Nephron (organoid): Measurements from ENCODE around the gene FAM20C.

Experiments used
- H3K27ac Mint-ChIP-seq, 3 experiments: 2 replicates each; pipeline ENCODE4 v1.8.0; 2020; ENCODE audit warnings: mixed read lengths in 3 of 3, mild to moderate bottlenecking in 2 of 3, moderate library complexity in 1 of 3
- H3K27me3 Mint-ChIP-seq: 2 replicates; pipeline ENCODE4 v1.8.0; 2021; ENCODE audit warnings: low read depth, mild to moderate bottlenecking, moderate library complexity, mixed read lengths
- H3K36me3 Mint-ChIP-seq: 2 replicates; pipeline ENCODE4 v1.8.0; 2020; ENCODE audit warnings: low read depth, mixed read lengths
- H3K4me1 Mint-ChIP-seq: 2 replicates; pipeline ENCODE4 v1.8.0; 2020; ENCODE audit warnings: mixed read lengths
- H3K4me3 Mint-ChIP-seq, 3 experiments: 2 replicates each; pipeline ENCODE4 v1.8.0; 2020; ENCODE audit warnings: mild to moderate bottlenecking in 3 of 3, mixed read lengths in 3 of 3, moderate library complexity in 2 of 3
- H3K9me3 Mint-ChIP-seq: 2 replicates; pipeline ENCODE4 v1.8.0; 2020; ENCODE audit warnings: mixed read lengths
- TF ChIP-seq, protein P1 (sequence below), 3 experiments: fragments of 200-600 bp; sonication (generic); IDR thresholded peaks; one replicate each; pipeline ENCODE4 v1.5.0; 2021; ENCODE audit warnings: antibody characterized with exemption in 3 of 3; ENCODE audit not compliant: unreplicated experiment in 3 of 3

Gene FAM20C

DNA sequence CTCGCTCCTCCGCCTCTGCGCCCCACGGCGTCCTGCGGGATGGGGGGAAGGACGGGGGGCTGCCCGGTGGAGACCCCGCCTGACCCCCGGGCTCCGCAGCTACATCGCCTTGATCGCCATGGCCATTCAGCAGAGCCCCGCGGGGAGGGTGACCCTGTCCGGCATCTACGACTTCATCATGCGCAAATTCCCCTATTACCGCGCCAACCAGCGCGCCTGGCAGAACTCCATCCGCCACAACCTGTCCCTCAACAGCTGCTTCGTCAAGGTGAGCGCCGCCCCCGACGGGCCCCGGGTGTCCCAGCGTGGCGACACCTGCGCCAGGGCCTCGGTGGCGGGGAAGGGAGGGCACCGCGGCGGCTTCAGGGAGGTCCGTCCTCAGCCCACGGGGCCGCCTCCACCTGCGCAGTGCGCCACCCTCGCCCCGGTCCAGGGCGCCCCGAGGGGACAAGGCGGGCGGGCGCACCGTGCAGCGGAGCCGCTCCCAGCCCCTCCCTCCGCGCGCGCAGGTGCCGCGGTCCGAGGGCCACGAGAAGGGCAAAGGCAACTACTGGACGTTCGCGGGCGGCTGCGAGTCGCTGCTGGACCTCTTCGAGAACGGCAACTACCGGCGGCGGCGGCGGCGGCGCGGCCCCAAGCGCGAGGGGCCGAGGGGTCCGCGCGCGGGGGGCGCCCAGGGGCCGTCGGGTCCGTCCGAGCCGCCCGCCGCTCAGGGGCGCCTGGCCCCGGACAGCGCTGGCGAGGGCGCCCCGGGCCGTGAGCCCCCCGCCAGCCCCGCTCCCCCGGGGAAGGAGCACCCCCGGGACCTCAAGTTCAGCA, 98.4 kb downstream of the FAM20C start:
- Mint-ChIP-seq H3K4me1 (peaks cover 5% of the 10 kb centered on the region), H3K4me3 (no peak overlapping the region), H3K27me3 (peaks cover 75% of the 10 kb centered on the region), H3K36me3 (no peaks in the 10 kb centered on the region), H3K27ac (no peak overlapping the region), H3K9me3 (peaks cover 4% of the 10 kb centered on the region)
- TF ChIP-seq, protein P1, sequence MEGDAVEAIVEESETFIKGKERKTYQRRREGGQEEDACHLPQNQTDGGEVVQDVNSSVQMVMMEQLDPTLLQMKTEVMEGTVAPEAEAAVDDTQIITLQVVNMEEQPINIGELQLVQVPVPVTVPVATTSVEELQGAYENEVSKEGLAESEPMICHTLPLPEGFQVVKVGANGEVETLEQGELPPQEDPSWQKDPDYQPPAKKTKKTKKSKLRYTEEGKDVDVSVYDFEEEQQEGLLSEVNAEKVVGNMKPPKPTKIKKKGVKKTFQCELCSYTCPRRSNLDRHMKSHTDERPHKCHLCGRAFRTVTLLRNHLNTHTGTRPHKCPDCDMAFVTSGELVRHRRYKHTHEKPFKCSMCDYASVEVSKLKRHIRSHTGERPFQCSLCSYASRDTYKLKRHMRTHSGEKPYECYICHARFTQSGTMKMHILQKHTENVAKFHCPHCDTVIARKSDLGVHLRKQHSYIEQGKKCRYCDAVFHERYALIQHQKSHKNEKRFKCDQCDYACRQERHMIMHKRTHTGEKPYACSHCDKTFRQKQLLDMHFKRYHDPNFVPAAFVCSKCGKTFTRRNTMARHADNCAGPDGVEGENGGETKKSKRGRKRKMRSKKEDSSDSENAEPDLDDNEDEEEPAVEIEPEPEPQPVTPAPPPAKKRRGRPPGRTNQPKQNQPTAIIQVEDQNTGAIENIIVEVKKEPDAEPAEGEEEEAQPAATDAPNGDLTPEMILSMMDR (IDR thresholded peaks at IDR 0.05; ENCODE audit: unreplicated experiment in 3 of 3) = no peak

DNA sequence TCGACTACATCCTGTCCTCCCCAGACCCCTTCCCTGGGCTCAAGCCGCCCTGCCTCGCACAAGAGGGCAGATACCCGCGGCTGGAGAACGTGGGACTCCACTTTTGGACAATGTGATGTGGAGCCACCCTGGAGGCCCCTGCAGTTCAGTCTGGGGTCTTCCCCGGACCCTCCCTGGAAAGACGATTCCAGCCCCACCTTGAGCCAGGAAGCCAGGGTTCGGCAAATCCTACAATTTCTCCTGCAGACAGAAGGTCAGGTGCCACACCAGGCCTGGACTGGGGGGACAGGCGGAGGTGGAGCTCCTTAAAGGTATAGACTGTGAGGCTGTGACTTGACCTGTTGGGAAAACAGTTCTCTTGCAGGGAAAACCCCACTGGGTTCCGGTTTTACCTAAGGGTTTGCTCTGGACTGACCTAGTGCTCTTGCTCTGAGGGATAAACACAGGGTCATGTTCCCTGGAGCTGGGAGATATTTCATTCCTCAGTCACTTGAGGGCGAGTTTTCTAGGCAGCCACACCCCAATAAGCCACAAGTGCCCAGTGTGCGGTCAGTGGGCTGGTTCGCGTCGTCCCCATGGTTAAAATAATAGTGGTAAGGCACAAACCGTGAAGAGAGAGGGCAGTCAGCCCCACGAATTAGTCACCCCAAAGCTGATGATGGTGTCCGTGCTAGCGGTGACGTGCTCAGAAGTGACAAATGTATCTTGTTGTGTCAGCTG, 99.2 kb downstream of the FAM20C start:
- no peaks in the 10 kb centered on the region for H3K36me3 Mint-ChIP-seq
- TF ChIP-seq, protein P1 (IDR thresholded peaks at IDR 0.05; ENCODE audit: unreplicated experiment in 3 of 3) = no peak
- H3K9me3 Mint-ChIP-seq = peaks cover 4% of the 10 kb centered on the region
- no peak overlapping the region for H3K4me3 Mint-ChIP-seq
- peaks cover 5% of the 10 kb centered on the region for H3K4me1 Mint-ChIP-seq
- no peak overlapping the region for H3K27ac Mint-ChIP-seq
- peaks cover 69% of the 10 kb centered on the region for H3K27me3 Mint-ChIP-seq

DNA sequence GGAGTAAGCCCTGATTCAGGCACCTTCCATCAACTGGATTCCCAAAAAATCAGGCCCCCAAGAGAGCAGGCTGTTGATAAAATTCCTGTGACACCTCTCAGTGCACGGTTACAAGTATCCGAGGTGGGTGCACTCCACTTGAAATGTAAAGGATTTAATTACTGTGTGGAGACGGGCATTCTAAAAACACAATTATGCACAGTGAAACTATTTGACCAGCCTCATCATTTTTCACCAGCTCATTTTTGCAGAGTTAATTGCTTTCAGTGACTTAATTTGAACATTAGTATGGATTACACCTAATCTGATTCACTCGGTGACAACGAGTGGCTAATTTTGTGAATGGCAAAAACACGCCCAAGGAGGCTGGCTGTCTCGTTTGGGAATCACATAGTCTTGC, 99.9 kb downstream of the FAM20C start:
- Mint-ChIP-seq H3K27me3 (peaks cover 66% of the 10 kb centered on the region), H3K27ac (no peak overlapping the region), H3K4me3 (no peak overlapping the region), H3K9me3 (peaks cover 4% of the 10 kb centered on the region), H3K36me3 (no peaks in the 10 kb centered on the region), H3K4me1 (peaks cover 5% of the 10 kb centered on the region)
- TF ChIP-seq, protein P1 (IDR thresholded peaks at IDR 0.05; ENCODE audit: unreplicated experiment in 3 of 3) = no peak

DNA sequence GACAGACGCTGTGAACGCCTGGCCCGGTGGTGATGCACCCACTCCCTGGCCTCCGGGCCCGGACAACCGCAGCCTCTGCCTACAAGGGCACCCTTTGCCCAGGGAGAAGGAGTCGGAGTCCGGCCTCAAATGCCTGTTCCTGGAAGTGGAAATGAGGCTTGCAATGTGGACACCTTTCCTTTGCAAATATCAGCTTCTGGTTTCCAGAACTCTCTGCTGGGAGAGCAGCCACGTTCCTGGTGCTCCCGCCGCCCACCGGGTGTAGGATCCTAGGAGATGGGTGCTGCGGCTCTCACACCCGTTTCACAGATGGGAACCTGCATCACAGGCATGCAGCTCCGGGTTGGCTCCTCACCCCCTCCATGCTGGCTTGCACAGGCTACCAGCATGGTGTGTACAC, 100.5 kb downstream of the FAM20C start:
- peaks cover 63% of the 10 kb centered on the region for H3K27me3 Mint-ChIP-seq
- TF ChIP-seq, protein P1 (IDR thresholded peaks at IDR 0.05; ENCODE audit: unreplicated experiment in 3 of 3) = no peak
- no peaks in the 10 kb centered on the region for H3K36me3 Mint-ChIP-seq
- H3K9me3 Mint-ChIP-seq = peaks cover 4% of the 10 kb centered on the region
- no peak overlapping the region for H3K4me3 Mint-ChIP-seq
- H3K27ac Mint-ChIP-seq = peak overlapping the region in 2 of 3 experiments; percentile 7 to 36
- peaks cover 5% of the 10 kb centered on the region for H3K4me1 Mint-ChIP-seq

DNA sequence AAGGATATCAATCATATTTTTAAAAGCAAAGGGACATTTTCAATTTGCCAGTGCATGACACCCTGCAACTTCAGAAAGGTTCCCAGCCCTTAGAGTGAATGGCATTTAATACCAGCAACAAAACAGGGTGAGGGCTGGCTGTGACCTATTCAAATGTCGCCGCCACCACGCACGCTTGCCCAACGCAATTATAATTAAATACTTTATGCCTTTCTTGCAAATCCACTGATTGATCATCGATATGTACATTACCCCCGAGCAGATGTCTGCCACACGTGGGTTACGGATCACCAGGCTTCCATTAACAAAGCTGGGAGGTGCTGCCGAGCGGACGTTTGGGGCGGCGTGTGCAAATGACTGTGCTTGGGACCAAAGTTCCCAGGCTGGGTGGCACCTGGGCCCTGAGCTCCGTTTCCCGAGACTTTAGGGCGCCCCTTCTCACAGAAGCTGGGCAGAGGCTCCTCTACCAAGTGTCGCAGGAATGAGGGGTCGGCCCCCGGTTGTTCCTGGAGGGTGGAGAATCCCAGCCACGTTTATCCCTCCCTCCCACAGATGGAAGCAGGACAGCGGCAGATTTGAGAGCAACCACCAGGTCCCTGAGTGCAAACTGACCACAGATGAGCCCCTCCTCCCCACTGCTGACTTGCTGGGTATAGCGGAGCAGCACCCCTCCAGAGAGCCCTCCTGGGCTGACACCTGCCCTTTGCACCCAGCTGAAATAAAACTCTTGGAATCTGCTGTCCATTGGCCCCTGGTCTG, 101.5 kb downstream of the FAM20C start:
- Mint-ChIP-seq H3K36me3 (no peaks in the 10 kb centered on the region), H3K4me1 (peaks cover 9% of the 10 kb centered on the region), H3K9me3 (peaks cover 3% of the 10 kb centered on the region), H3K4me3 (no peak overlapping the region), H3K27ac (peak overlapping the region in 1 of 3 experiments; percentile 80), H3K27me3 (peaks cover 57% of the 10 kb centered on the region)
- TF ChIP-seq, protein P1 (IDR thresholded peaks at IDR 0.05; ENCODE audit: unreplicated experiment in 3 of 3) = no peak
